M059J (cell line): ENCODE data around the gene PTGES2. TPM values are rescaled to one million over a fixed set of nuclear protein-coding genes. Genes with fewer than 3 reads are reported as not detected.
"Not testable (repeated sequence)": the region's sequence is repeated elsewhere in the genome, so short reads cannot be mapped to it uniquely, and the experiment has no call there.

ENCODE experiments used
- DNase-seq: peaks from one replicate; pipeline ENCODE4 v3.0.0-alpha.2; 2012; ENCODE audit warnings: low read depth
- total RNA-seq: library from RNA; depleted of rRNA; stranded (reverse); fragments of >200 nt; shearing (Covaris generic); gene quantifications from 2 replicates; pipeline ENCODE4 v1.2.3, GENCODE V29; 2014; rRNA removed

The PTGES2 gene
- total RNA-seq, 1 experiment from 2014 or later, result 53.8 TPM

DNA sequence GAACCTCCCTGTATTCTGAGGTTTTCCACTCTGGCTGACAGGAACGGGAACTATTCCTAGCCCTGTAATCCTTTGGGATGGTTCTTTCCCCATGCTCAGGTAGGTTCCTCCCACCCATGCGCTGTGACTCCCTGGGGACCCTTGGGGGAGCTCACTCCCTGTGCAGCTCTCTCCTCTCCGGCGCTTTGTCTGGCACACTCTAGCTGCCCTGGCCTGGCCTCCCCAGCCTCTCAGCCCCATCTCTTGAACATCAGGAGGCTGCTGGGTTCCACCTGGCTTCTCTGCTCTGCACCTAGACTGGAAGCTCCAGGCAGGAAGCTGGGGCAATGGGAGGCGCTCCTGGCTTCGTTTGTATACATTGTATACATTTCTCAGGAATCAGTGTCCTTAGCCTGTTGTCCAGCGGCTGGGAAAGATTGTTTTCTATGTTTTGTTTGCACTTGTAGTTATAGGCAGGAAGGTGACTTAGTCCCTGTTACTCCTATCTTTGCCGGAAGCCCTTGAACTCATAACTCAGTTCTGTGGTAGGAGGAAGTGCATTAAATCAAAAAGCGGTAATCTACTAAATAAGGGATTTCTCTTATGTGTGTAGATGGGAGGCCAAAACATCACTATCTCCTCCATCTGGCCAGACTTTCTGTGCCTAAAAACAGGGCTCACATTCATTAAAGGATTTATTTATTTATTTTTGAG, 39.1 kb downstream of the PTGES2 start:
- no peak for DNase-seq

DNA sequence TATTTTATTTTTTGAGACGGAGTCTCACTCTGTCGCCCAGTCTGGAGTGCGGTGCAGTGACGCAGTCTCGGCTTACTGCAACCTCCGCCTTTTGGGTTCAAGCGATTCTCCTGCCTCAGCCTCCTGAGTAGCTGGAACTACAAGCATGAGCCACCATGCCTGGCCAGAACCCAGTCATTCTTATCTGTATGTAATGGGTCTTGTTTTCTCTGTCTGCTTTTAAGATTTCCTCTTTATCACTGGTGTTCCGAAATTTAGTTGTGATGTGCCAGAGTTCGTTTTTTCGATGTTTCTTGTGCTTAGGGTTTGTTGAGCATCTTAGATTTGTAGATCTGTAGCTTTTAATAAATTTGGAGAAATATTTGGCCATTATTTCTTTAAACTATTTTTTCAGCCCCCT, 40.3 kb downstream of the PTGES2 start:
- DNase-seq, result no peak

GRCh38 chr9:128085943-128086342, 41.6 kb downstream of the PTGES2 start:
- DNase-seq, result no peak

GRCh38 chr9:128084746-128085145, 42.8 kb downstream of the PTGES2 start:
- peak; percentile 36 for DNase-seq

GRCh38 chr9:128082151-128082550, 45.4 kb downstream of the PTGES2 start:
- no peak for DNase-seq

GRCh38 chr9:128081056-128081455, 46.5 kb downstream of the PTGES2 start:
- peak; percentile 50 for DNase-seq

GRCh38 chr9:128080206-128080605, 47.3 kb downstream of the PTGES2 start:
- no peak for DNase-seq

DNA sequence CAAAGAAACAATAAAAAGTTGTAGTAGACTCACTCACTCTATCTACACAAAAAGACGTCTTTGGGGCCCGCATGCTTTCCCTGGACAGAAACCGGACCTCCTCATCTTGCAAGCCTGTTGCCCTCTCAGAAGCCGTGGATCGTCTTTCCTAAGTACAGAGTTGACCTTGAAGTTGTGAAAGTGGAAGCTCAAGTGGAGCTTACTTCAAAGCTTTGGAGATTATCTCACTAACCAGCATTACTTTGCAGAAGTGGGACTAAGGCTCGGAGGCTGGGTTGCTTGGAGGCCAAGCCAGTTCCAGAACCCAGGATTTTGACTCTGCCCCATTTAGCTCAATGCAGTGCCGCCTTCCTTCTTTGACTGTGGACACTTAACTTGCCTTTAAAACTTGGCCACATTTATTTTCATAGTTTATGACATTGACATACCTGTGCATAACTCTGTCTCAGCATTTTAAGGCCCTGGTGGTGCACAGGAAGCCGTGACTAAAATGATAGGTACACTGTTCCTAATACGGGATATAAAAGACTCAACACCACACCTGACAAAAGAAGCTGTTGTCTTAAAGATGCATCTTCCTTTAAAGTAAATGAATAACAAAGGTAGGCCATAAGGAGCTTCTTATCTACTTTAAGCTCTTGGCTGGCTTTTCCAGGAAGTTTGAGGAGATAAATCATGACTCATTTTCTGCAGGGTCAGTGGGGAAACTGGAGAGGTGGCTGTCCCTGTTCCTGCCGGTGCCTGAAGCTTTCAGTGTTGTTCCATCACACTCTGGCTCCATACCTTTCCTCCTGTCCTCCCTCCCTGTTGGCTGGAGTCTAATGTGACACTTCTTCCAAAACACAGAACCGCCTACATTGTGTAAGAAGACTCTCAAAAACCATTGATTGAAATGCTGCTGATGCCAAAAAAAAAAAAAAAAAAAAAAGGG, 48.8 kb downstream of the PTGES2 start:
- peak; percentile 82 for DNase-seq

GRCh38 chr9:128077847-128078503, 49.6 kb downstream of the PTGES2 start:
- no peak for DNase-seq

GRCh38 chr9:128073253-128073886, 54.2 kb downstream of the PTGES2 start:
- no peak for DNase-seq

- peak; percentile 82 for DNase-seq
These were observed 55.1 kb downstream of the PTGES2 start for GRCh38 chr9:128072144-128073021.

GRCh38 chr9:128071475-128071874, 56.1 kb downstream of the PTGES2 start:
- not testable (repeated sequence) for DNase-seq

GRCh38 chr9:128070874-128071273, 56.7 kb downstream of the PTGES2 start:
- no peak for DNase-seq

Other genes with a start within 250 kb of the PTGES2 start
- 15.9 and 29.4 TPM in 2 replicates for gene ST6GALNAC6, start 228.1 kb downstream of the PTGES2 start, total RNA-seq
- 12.2 and 12.6 TPM in 2 replicates for gene ST6GALNAC4, start 210.7 kb downstream of the PTGES2 start, total RNA-seq
- gene PIP5KL1, start 197.0 kb downstream of the PTGES2 start, total RNA-seq, result 1.6 TPM in 1 of 2 replicates, not detected in the other
- gene DPM2, start 189.9 kb downstream of the PTGES2 start, total RNA-seq, result 53.8 and 77.2 TPM in 2 replicates
- gene EEIG1, start 146.7 kb downstream of the PTGES2 start, total RNA-seq, result 4.3 and 35.5 TPM in 2 replicates
- 10.5 and 13.7 TPM in 2 replicates for gene NAIF1, start 60.4 kb downstream of the PTGES2 start, total RNA-seq
- gene SLC25A25, start 59.5 kb downstream of the PTGES2 start, total RNA-seq, result 8.7 and 19.8 TPM in 2 replicates
- 0.42 TPM in 1 of 2 replicates, not detected in the other for gene LCN2, start 21.7 kb upstream of the PTGES2 start, total RNA-seq
- 289 and 427 TPM in 2 replicates for gene BBLN, start 32.5 kb upstream of the PTGES2 start, total RNA-seq
- gene CIZ1, start 63.8 kb upstream of the PTGES2 start, total RNA-seq, result 50.2 and 52.4 TPM in 2 replicates
- gene DNM1, start 75.7 kb upstream of the PTGES2 start, total RNA-seq, result 14.0 and 18.3 TPM in 2 replicates
- gene GOLGA2, start 148.3 kb upstream of the PTGES2 start, total RNA-seq, result 82.9 and 119 TPM in 2 replicates
- 61.4 and 68.8 TPM in 2 replicates for gene SWI5, start 148.5 kb upstream of the PTGES2 start, total RNA-seq
- gene TRUB2, start 194.7 kb upstream of the PTGES2 start, total RNA-seq, result 12.4 and 19.2 TPM in 2 replicates
- gene COQ4, start 195.1 kb upstream of the PTGES2 start, total RNA-seq, result 54.8 and 59.2 TPM in 2 replicates
- 21.3 and 23.7 TPM in 2 replicates for gene SLC27A4, start 212.8 kb upstream of the PTGES2 start, total RNA-seq
- gene URM1, start 243.6 kb upstream of the PTGES2 start, total RNA-seq, result 40.8 and 50.7 TPM in 2 replicates